ENCODE measurements around the gene INTS6. TPM values are rescaled to one million over a fixed set of nuclear protein-coding genes. Genes with fewer than 3 reads are reported as not detected.

Gene INTS6
- total RNA-seq, 1 donor from 2014 or later: 44.7 TPM

- H3K27me3 Mint-ChIP-seq: no peaks in the 10 kb centered on the region
Measured at GRCh38 chr13:51322826-51323225, 130.0 kb downstream of the INTS6 start.

GRCh38 chr13:51321836-51322235 is 131.0 kb downstream of the INTS6 start:
- DNase-seq (ENCODE audit: extremely low spot score, unreplicated experiment): no peak
- Mint-ChIP-seq H3K4me1 (ENCODE audit: unreplicated experiment) (no peaks in the 10 kb centered on the region), H3K27ac (no peak overlapping the region), H3K27me3 (no peaks in the 10 kb centered on the region), H3K36me3 (no peaks in the 10 kb centered on the region), H3K4me3 (no peak overlapping the region), H3K9me3 (no peaks in the 10 kb centered on the region)
- no peak for TF ChIP-seq CTCF (conservative IDR thresholded peaks at IDR 0.05)

More at GRCh38 chr13:51322826-51323225, 130.0 kb downstream of the INTS6 start:
- DNase-seq (ENCODE audit: extremely low spot score, unreplicated experiment): no peak
- H3K4me3 Mint-ChIP-seq: no peak overlapping the region
- no peaks in the 10 kb centered on the region for H3K4me1 Mint-ChIP-seq (ENCODE audit: unreplicated experiment)
- H3K36me3 Mint-ChIP-seq: no peaks in the 10 kb centered on the region
- no peak overlapping the region for H3K27ac Mint-ChIP-seq
- H3K9me3 Mint-ChIP-seq: no peaks in the 10 kb centered on the region
- TF ChIP-seq CTCF (conservative IDR thresholded peaks at IDR 0.05): no peak

- peaks cover 9% of the 10 kb centered on the region for H3K4me1 Mint-ChIP-seq (ENCODE audit: unreplicated experiment)
- H3K4me3 Mint-ChIP-seq: no peak overlapping the region
- H3K9me3 Mint-ChIP-seq: no peaks in the 10 kb centered on the region
- DNase-seq (ENCODE audit: extremely low spot score, unreplicated experiment): no peak
- no peaks in the 10 kb centered on the region for H3K36me3 Mint-ChIP-seq
- H3K27ac Mint-ChIP-seq: no peak overlapping the region
- no peak for TF ChIP-seq CTCF (conservative IDR thresholded peaks at IDR 0.05)
- no peaks in the 10 kb centered on the region for H3K27me3 Mint-ChIP-seq
Measured at GRCh38 chr13:51318876-51319275, 134.0 kb downstream of the INTS6 start.

GRCh38 chr13:51318015-51318414 is 134.8 kb downstream of the INTS6 start:
- H3K9me3 Mint-ChIP-seq: no peaks in the 10 kb centered on the region
- no peak for DNase-seq (ENCODE audit: extremely low spot score, unreplicated experiment)
- H3K27ac Mint-ChIP-seq: no peak overlapping the region
- no peaks in the 10 kb centered on the region for H3K36me3 Mint-ChIP-seq
- no peak for TF ChIP-seq CTCF (conservative IDR thresholded peaks at IDR 0.05)
- peaks cover 9% of the 10 kb centered on the region for H3K4me1 Mint-ChIP-seq (ENCODE audit: unreplicated experiment)
- no peak overlapping the region for H3K4me3 Mint-ChIP-seq
- no peaks in the 10 kb centered on the region for H3K27me3 Mint-ChIP-seq

GRCh38 chr13:51317262-51317661 is 135.6 kb downstream of the INTS6 start:
- no peak for DNase-seq (ENCODE audit: extremely low spot score, unreplicated experiment)
- H3K27ac Mint-ChIP-seq: no peak overlapping the region
- H3K9me3 Mint-ChIP-seq: no peaks in the 10 kb centered on the region
- TF ChIP-seq CTCF (conservative IDR thresholded peaks at IDR 0.05): no peak
- H3K36me3 Mint-ChIP-seq: no peaks in the 10 kb centered on the region
- no peak overlapping the region for H3K4me3 Mint-ChIP-seq
- peaks cover 9% of the 10 kb centered on the region for H3K4me1 Mint-ChIP-seq (ENCODE audit: unreplicated experiment)
- H3K27me3 Mint-ChIP-seq: no peaks in the 10 kb centered on the region

GRCh38 chr13:51313619-51314018 is 139.2 kb downstream of the INTS6 start:
- no peak for DNase-seq (ENCODE audit: extremely low spot score, unreplicated experiment)
- H3K4me3 Mint-ChIP-seq: no peak overlapping the region

More at GRCh38 chr13:51313619-51314018, 139.2 kb downstream of the INTS6 start:
- Mint-ChIP-seq H3K36me3 (no peaks in the 10 kb centered on the region), H3K9me3 (no peaks in the 10 kb centered on the region), H3K4me1 (ENCODE audit: unreplicated experiment) (peaks cover 12% of the 10 kb centered on the region), H3K27me3 (peaks cover 3% of the 10 kb centered on the region), H3K27ac (no peak overlapping the region)
- TF ChIP-seq CTCF (conservative IDR thresholded peaks at IDR 0.05): no peak

Data from type B pancreatic cell (in vitro differentiated cells).